Suprapubic skin (tissue), 4 donors: ENCODE results near the gene MEX3A.

Experiments used
- EP300 ChIP-seq: sonication (generic); formaldehyde crosslinking; IDR thresholded peaks from one replicate; pipeline ENCODE4 v1.6.1; 2017; ENCODE audit warnings: antibody characterized with exemption
- POLR2AphosphoS5 ChIP-seq, 3 donors: sonication (generic); formaldehyde crosslinking; IDR thresholded peaks; one replicate each; pipeline ENCODE4 v1.6.1; 2017; ENCODE audit warnings: antibody characterized with exemption in 3 of 3

- TF ChIP-seq EP300 (no peak), POLR2AphosphoS5 (IDR thresholded peaks at IDR 0.05) (no peak)
Observed at GRCh38 chr1:156101880-156102279, 19.6 kb upstream of the MEX3A start.
